ENCODE data around the gene LAMC2. TPM values are rescaled to one million over a fixed set of nuclear protein-coding genes. Genes with fewer than 3 reads are reported as not detected.
"Not testable (repeated sequence)": the region's sequence is repeated elsewhere in the genome, so short reads cannot be mapped to it uniquely, and the experiment has no call there.

LAMC2 gene
- total RNA-seq, 1 donor from 2014 or later: 42.2 TPM

DNA sequence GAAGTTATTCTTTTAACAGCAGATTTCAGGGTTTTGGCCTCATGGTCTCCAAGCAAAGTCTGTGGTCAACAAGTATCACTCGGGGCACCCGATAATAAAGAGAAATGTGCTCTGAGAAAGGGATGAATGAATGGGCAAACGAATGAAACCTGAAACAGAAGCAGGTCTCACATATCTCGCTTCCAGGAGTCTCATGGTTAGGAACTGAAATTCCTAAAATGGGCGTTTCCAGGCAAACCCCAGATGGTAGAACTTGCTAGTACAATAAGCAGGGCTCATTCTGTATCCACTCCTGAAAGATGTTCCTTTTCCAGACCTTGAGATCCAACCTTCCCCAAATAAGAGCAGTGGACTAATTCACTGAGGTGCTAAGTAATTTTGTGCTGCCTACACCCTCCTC is 87.2 kb downstream of the LAMC2 start:
- no peaks in the 10 kb centered on the region for H3K27me3 ChIP-seq
- no peaks in the 10 kb centered on the region for H3K9me3 ChIP-seq
- H3K36me3 ChIP-seq: no peaks in the 10 kb centered on the region
- no peaks in the 10 kb centered on the region for H3K4me1 ChIP-seq
- H3K4me3 ChIP-seq: no peak overlapping the region
- ATAC-seq (no peak), DNase-seq (no peak)
- TF ChIP-seq, protein P1, sequence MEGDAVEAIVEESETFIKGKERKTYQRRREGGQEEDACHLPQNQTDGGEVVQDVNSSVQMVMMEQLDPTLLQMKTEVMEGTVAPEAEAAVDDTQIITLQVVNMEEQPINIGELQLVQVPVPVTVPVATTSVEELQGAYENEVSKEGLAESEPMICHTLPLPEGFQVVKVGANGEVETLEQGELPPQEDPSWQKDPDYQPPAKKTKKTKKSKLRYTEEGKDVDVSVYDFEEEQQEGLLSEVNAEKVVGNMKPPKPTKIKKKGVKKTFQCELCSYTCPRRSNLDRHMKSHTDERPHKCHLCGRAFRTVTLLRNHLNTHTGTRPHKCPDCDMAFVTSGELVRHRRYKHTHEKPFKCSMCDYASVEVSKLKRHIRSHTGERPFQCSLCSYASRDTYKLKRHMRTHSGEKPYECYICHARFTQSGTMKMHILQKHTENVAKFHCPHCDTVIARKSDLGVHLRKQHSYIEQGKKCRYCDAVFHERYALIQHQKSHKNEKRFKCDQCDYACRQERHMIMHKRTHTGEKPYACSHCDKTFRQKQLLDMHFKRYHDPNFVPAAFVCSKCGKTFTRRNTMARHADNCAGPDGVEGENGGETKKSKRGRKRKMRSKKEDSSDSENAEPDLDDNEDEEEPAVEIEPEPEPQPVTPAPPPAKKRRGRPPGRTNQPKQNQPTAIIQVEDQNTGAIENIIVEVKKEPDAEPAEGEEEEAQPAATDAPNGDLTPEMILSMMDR (IDR thresholded peaks at IDR 0.05): no peak
- intact Hi-C loops (cut with DNase I): no loop called here
- no peak overlapping the region for H3K27ac ChIP-seq

DNA sequence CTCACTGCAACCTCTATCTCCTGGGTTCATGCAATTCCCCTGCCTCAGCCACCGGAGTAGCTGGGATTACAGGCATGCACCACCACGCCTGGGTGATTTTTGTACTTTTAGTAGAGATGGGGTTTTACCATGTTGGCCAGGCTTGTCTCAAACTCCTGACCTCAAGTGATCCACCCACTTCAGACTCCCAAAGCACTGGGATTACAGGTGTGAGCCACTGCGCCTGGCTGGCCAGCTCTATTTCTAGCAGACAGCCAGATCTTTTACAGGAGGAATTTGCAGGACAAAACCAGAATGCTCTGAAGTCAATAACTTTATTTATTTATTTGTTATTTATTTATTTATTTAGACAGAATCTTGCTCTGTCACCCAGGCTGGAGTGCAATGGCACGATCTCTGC is 87.9 kb downstream of the LAMC2 start:
- H3K9me3 ChIP-seq; H3K4me1 ChIP-seq; H3K27ac ChIP-seq; H3K36me3 ChIP-seq; H3K27me3 ChIP-seq; H3K4me3 ChIP-seq; ATAC-seq; intact Hi-C loops (cut with DNase I); DNase-seq: not testable (repeated sequence)

DNA sequence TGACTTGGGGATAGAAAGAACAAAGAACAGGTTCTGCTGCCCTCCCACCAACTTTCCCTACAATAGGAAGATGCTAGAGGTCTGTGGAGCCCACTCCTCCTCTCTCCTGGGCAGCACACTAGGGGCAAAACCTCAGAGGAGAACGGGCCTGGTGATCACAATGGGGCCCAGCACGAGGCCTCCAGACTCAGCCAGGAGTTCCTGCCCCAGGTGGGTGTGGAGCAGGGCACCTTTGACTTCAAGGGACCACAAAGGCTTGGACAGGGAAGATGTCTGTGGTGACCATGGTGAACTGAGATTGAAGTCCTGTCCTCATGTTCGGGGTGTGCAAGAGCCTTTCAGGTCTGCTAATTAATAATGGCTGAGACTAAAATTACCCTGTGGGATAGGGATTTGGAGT is 88.8 kb downstream of the LAMC2 start:
- Histone ChIP-seq H3K36me3 (no peaks in the 10 kb centered on the region), H3K27me3 (no peaks in the 10 kb centered on the region), H3K27ac (no peak overlapping the region), H3K4me3 (no peak overlapping the region), H3K9me3 (no peaks in the 10 kb centered on the region), H3K4me1 (peaks cover 11% of the 10 kb centered on the region)
- intact Hi-C loops (cut with DNase I): no loop called here
- no peak for ATAC-seq
- DNase-seq: no peak
- TF ChIP-seq, protein P1 (IDR thresholded peaks at IDR 0.05): no peak

DNA sequence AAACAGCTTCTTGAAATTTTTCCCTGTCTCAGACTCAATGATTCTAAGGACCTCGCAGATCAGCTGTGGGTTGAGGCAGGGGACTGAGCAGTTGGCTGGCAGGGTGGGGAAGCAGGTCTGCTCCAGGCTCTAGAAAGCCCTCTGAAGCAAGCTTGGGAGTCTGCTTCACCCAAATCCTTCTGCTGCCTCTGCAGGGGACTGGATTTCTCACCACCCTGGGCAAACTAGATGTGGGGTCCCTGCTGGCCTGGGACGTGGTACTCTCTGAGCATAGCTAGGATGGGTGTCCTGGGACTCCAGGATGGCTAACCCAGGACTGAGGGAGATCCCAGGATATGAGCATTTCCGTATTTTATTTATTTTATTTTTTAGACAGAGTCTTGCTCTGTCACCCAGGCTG is 89.3 kb downstream of the LAMC2 start:
- no peak for ATAC-seq
- no peaks in the 10 kb centered on the region for H3K36me3 ChIP-seq
- no peak overlapping the region for H3K27ac ChIP-seq
- peaks cover 15% of the 10 kb centered on the region for H3K4me1 ChIP-seq
- H3K4me3 ChIP-seq: no peak overlapping the region
- no peaks in the 10 kb centered on the region for H3K9me3 ChIP-seq
- TF ChIP-seq, protein P1 (IDR thresholded peaks at IDR 0.05): no peak
- H3K27me3 ChIP-seq: no peaks in the 10 kb centered on the region
- intact Hi-C loops (cut with DNase I): no loop called here
- DNase-seq: no peak

DNA sequence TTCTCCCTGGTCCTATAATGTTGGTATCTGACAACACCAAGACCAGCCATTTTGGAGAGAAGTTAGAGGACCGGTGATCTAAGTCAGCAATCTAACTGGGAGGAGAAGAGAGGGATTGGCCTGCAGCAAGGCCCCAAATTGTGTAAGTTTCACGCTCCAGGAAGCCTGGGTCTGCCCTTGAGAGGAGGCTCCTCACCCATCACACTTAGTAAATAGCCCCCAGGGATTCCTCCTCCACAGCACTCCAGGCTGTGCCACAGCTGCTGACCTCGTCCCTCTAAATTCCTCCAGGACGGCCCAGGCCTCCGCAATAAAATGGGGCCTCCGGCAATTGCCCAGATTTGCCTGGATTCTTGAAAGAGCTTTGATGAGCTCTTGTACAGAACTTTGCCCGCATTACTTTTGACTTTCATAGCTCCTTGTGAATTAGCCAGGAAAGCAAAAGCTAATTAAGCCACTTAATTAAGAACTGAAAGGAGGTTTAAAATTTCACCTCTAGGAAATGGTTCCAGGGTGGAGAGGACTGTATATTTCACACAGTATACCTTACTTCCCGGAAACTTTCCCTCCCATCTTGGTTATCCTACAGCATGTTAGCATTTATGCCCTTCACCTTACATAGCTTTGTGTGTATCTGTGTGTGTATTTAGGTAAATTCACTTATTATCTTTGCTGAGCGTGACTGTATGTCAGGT is 90.5 kb downstream of the LAMC2 start:
- intact Hi-C loops (cut with DNase I): no loop called here
- H3K4me3 ChIP-seq: no peak overlapping the region
- H3K9me3 ChIP-seq: no peaks in the 10 kb centered on the region
- H3K27me3 ChIP-seq: no peaks in the 10 kb centered on the region
- H3K27ac ChIP-seq: no peak overlapping the region
- ATAC-seq: no peak
- peaks cover 15% of the 10 kb centered on the region for H3K4me1 ChIP-seq
- no peak for DNase-seq
- TF ChIP-seq, protein P1 (IDR thresholded peaks at IDR 0.05): no peak
- no peaks in the 10 kb centered on the region for H3K36me3 ChIP-seq

DNA sequence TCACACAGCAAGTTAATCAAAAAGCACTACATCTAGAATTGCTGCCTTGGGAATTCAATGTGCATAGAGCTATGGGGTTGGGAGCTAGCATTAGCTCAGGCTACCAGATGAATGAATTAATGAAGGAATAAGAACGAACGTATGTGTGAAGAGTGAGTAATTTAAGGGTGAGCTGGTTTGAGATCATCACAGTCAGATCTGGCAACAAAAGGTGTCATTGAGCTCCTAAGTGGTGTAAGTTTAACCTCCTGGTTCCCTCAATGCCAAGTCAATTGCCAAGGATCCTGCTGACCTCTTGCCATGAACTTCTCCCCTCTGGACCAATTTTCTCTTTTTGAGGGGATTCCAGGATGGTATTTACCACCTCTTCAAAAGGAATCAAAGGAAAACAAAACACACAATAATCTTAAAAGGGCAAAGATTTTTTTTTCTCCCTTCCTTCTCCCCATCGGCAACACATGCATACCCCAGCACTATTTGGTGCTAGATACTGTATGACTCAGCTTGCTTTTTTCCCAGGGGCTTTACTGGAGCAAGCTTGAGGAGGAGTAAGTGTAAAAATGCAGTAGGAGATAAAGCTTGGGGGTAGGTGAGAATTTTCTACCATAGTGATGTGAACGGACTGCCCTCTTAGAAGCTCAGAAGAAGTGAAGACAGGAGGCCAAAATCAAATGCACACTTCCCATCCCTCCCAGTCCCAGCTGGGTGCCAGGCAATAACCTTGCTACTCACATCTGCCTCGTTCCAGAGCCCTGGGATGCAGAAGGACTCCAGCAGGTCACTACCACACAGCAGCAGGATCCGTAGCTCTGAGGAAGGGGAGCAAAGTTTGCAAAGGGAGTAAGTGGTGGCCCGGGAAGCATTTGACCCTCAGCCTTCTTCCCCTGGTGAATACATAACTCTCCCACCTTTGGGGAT is 92.0 kb downstream of the LAMC2 start:
- Histone ChIP-seq H3K27ac (no peak overlapping the region), H3K4me3 (no peak overlapping the region), H3K36me3 (no peaks in the 10 kb centered on the region), H3K27me3 (no peaks in the 10 kb centered on the region), H3K4me1 (peaks cover 26% of the 10 kb centered on the region), H3K9me3 (no peaks in the 10 kb centered on the region)
- TF ChIP-seq, protein P1 (IDR thresholded peaks at IDR 0.05): no peak
- no peak for DNase-seq
- ATAC-seq: no peak
- intact Hi-C loops (cut with DNase I): no loop called here
